ENCODE measurements around the gene EIF4A2.

DNA sequence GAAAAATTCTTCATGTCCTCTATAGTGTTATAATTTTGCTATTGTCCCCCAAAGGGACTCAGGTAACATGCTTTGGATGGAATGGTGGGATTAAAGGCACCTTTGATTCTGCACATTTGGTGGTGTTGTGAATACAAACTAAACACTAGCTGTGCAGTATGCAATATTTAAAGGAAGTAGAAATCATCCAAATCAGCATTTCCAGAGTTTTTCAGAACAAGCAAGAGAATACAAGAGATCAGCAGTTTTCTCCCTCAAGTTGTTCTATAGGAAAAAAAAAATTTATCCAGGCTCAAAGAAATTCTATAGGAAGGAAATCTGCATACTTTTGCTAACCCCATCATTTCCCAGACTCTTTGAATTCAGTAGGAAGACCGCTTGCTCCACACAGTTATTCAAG, 48.9 kb downstream of the EIF4A2 start:
- TF ChIP-seq, protein P1, sequence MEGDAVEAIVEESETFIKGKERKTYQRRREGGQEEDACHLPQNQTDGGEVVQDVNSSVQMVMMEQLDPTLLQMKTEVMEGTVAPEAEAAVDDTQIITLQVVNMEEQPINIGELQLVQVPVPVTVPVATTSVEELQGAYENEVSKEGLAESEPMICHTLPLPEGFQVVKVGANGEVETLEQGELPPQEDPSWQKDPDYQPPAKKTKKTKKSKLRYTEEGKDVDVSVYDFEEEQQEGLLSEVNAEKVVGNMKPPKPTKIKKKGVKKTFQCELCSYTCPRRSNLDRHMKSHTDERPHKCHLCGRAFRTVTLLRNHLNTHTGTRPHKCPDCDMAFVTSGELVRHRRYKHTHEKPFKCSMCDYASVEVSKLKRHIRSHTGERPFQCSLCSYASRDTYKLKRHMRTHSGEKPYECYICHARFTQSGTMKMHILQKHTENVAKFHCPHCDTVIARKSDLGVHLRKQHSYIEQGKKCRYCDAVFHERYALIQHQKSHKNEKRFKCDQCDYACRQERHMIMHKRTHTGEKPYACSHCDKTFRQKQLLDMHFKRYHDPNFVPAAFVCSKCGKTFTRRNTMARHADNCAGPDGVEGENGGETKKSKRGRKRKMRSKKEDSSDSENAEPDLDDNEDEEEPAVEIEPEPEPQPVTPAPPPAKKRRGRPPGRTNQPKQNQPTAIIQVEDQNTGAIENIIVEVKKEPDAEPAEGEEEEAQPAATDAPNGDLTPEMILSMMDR (IDR thresholded peaks at IDR 0.05), result no peak
- no peak for TF ChIP-seq EP300 (IDR thresholded peaks at IDR 0.05)
